GM19351 (cell line): ENCODE results near the gene TTLL3.
A peak's percentile ranks its signal among the peaks of the same experiment; 100 is the strongest.

ENCODE experiments used
- ATAC-seq: cut with Tn5 transposase; IDR thresholded peaks from one replicate; pipeline ENCODE4 v1.9.1; 2021; ENCODE audit warnings: mild to moderate bottlenecking, moderate library complexity; ENCODE audit not compliant: unreplicated experiment

The TTLL3 gene

DNA sequence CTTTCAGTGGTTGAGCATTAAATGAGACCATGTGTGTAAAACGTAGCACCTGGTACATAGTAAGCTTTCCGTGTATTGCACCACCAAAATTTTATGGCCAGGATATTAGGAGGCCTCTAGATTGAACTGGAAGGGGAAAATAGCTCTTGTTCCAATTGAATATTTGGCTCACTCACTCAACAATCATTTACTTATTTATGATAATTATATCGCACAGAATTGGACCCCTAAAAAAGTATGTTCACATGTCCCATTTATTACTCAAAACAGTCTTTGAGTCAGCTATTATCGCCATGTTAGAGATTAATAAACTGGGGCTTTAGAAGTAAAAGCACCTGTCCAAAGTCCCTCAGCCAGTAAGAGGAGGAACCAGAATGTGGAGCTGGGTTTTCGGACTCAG lies 5.1 kb upstream of the TTLL3 start:
- no peak for ATAC-seq

DNA sequence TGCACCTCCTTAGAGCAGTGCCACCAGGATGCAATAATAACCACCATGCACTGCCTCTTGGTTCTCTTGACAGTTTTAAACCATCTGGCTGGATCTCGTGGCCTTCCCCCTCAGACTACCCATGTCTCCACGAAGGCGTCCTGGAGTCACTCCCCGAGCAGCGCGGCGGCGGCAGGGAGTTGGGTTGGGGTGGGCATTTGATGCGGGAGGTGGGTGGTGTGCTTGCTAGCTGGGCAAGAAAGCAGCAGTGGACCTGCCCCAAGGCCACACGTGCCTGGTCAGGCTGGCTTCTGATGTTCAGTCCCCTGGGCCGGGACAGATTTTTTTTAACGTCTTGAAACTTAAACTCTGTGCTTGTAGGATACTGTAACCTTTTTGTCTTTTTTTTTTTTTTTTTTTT lies 3.9 kb upstream of the TTLL3 start:
- no peak for ATAC-seq

- no peak for ATAC-seq
These were observed 3.1 kb upstream of the TTLL3 start for GRCh38 chr3:9806688-9807589.

GRCh38 chr3:9807981-9808344 lies 2.1 kb upstream of the TTLL3 start:
- no peak for ATAC-seq

GRCh38 chr3:9808345-9809037 lies 1.6 kb upstream of the TTLL3 start:
- ATAC-seq: peak; percentile 72

GRCh38 chr3:9809239-9809614 lies 835 bp upstream of the TTLL3 start:
- peak; percentile 12 for ATAC-seq

GRCh38 chr3:9810433-9810770 lies 340 bp downstream of the TTLL3 start:
- ATAC-seq: no peak

GRCh38 chr3:9810846-9811245 lies 784 bp downstream of the TTLL3 start:
- ATAC-seq: no peak

- ATAC-seq: no peak
These were observed 2.9 kb downstream of the TTLL3 start for GRCh38 chr3:9812870-9813483.

GRCh38 chr3:9815986-9816385 lies 5.9 kb downstream of the TTLL3 start:
- no peak for ATAC-seq

DNA sequence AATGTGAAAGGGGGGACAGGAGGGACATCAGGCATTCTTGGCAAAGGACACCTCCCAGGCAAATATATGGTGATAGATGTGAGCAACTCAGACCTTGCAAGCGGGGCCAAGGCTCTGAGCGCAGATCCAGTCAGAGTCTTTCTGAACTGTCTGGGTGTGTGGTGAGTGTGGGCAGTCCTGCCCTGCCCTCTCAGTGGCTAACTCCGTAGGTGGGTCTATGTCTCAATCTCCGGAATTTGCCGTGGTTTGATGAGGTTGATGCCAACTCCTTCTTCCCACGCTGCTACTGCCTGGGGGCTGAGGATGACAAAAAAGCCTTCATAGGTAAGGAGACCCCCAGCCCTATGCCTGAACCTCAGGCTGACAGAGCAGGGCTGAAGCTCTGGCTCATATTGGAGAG lies 7.4 kb downstream of the TTLL3 start:
- no peak for ATAC-seq

- no peak for ATAC-seq
These were observed 8.7 kb downstream of the TTLL3 start for GRCh38 chr3:9818666-9819335.

DNA sequence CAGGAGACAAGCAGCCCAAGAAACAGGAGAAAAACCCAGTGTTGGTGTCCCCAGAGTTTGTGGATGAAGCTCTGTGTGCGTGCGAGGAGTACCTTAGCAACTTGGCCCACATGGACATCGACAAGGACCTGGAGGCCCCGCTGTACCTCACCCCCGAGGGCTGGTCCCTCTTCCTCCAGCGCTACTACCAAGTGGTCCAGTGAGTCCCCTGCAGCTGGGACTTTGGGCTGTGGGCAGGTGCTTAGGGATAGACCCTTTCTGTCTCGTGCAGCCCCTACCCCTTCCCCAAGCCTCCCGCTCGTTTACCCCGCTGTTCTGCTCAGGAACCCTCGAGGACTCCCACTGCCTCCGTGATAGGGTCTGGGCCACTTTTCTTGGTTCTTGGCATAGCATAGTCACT lies 10.5 kb downstream of the TTLL3 start:
- ATAC-seq: no peak

DNA sequence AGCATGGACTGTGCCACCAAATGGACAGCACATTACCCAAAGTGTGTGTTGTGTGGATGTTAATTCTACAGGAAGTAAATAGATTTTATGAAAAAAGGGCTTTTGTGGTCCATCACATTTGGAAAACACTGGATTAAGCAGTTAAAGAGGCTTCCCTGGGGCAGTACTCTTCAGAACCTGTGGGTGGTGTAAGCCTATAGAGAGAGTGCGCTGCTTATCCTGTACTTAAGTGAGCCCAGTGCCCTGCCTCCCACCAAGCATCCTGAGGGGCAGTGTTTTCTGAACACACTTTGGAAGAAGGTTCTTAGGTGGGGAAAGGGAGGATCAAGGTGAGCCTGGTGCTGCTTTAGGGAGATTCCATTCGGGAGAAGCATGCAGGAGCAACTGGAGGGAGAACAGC lies 10.9 kb downstream of the TTLL3 start:
- no peak for ATAC-seq

GRCh38 chr3:9825451-9826040 lies 15.5 kb downstream of the TTLL3 start:
- ATAC-seq: no peak

DNA sequence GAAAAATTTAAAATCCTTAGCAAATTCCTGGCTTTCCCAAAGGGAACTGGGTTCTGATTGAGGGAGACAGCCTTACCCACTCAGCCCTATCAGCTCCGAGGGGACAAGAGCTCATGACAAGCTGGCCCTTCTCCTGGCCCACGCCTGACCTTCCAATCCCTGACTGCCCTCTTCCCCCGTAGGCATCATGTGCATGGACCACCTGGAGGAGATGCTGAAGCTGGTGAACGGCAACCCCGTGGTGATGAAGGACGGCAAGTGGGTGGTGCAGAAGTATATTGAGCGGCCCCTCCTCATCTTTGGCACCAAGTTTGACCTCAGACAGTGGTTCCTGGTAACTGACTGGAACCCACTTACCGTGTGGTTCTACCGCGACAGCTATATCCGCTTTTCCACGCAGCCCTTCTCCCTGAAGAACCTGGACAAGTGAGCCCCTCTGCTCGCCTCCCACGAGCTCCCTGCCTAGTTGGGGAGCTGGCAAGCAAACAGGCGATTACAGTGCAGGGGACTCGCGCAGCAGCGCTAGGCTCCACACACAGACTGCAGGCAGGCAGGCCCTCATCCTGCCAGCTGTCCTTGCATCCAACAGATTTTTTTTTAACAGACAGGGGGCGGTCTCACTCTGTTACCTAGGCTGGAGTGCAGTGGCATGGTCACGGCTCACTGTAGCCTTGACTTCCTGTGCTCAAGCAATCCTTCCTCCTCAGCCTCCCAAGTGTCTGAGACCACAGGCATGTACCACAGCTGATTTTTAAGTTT lies 16.9 kb downstream of the TTLL3 start:
- ATAC-seq: no peak

- no peak for ATAC-seq
These were observed 19.0 kb downstream of the TTLL3 start for GRCh38 chr3:9828801-9829755.

DNA sequence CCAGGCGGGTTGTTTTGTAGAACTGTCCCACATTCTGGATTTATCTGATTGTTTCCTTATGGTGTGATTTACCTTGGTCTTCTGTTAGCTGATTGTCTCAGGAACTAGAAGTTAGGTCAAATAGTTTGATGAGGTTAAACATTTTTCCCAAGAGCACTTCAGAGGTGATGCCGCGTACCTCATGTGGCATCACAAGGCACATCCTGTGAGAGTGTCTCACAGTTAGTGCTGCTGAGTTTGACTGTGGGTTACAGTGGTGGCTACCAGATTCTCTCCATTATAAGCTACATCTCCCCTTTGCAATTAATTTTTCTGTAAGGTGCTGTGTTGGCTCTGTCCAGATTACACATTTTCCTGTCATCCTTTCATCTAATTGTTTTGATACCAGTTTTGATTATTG lies 21.2 kb downstream of the TTLL3 start:
- ATAC-seq: no peak

DNA sequence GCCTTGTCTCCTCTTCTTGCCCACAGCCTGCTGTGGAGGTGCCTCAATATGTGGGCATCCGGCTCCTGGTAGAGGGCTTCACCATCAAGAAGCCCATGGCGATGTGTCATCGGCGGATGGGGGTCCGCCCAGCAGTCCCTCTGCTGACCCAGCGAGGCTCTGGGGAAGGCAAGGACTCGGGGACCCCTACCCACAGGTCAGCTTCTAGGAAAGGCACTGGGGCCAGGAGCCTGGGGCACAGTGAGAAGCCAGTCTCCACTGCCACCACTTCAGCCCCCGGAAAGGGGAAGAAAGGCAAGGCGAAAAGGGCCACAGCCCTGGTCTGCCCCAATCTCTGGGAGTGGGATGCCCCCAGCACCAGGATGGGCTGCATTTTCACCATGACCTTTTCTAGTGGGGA lies 23.0 kb downstream of the TTLL3 start:
- no peak for ATAC-seq
